HG03378 (cell line): Measurements from ENCODE around the gene P4HA2.

Source experiments
- ATAC-seq: cut with Tn5 transposase; IDR thresholded peaks from one replicate; pipeline ENCODE4 v1.9.1; 2021; ENCODE audit warnings: mild to moderate bottlenecking, moderate library complexity; ENCODE audit not compliant: unreplicated experiment

The P4HA2 gene

DNA sequence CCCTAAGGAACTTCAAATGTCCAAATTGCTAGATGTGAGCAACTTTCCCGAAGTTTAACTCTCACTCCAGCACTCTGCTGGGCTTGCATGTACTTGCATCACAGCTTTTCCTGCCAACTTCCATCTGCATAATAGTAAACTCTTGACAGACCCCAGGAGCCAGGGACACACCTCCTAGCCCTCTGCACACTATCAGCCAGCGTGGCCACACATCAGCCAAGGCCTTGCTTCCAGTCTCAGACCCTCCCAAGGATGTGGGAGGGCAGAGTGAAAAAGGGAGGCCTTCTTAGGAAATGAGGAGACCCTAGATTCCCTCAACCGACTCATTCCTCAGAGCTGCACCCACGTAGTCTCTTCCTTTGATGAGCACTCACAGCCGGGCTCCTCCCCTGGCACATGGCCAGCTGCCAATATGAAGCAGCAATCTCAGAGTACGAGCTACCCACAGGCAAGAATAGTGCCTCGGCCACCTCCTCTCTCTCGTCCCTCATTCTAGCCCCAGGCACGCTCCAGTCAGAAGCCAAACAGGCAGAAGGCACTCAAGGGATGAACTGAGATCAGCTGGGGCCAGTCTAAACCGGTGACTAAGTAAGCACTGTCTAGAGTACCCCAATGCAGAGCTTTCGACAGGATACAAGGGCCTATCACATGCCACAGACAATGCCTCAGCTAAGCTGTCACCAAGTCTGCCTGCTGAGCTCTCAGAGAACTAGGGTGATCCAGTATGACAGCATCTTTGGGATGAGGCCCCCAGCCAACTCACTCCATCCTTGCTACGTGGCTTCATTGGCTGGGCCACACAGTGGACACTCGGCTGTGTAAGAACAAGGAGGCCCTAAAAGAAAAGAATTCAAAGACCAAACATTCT lies 2.3 kb downstream of the P4HA2 start:
- no peak for ATAC-seq

DNA sequence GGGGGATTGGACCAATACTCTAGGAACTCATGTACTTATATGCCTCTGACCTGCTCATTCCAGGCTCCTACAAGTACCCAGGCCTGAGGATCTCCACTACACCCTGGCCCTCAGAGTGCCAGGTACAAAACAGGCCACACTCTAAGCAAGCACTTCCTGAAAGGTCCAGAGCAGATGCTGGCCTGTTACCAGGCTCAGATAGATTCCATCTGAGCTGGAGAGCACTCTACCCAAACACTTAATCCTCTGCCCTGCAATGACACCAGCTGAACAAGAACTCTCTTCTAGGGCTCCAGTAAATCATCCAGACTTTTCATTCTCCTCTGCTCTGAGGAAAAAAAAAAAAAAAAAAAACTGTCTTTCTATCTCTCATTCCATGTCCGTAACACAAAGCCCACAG lies 2.9 kb downstream of the P4HA2 start:
- no peak for ATAC-seq

DNA sequence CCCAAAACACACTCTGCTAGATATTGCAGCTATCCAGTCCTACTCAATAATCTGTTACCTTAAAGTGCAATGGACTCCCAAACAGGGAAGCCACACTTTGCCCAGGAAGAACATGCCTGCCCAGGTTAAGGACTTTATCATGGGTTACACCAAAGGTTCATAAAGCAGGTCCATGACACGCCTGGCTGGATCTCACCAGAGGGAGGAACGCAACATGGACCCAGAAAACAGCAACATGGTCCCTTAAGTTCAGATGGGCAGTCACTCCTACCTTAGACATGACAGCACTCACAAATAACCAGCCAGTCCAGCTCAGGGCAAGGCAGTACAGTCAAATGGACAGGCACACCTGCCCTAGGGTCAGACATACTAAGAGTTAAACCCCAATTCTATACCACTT lies 3.8 kb downstream of the P4HA2 start:
- no peak for ATAC-seq

DNA sequence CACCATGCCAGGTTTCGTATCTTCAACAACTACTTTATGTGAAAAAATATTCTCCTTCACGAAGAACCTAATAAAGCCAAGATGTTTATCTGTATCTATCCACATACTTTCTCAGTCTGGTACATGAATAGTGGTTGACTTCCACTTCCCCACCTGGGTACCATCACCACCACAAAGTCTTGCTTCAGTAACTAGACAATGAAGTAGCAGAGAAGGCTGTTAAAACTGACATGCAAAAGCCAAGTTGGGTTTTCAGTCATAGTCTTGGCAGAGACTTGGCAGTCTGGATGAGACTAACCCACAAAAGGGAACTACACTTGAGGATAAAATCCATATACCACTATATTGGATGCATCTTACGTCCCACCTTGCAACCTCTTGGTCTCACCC lies 5.0 kb downstream of the P4HA2 start:
- ATAC-seq, result peak; percentile 78

DNA sequence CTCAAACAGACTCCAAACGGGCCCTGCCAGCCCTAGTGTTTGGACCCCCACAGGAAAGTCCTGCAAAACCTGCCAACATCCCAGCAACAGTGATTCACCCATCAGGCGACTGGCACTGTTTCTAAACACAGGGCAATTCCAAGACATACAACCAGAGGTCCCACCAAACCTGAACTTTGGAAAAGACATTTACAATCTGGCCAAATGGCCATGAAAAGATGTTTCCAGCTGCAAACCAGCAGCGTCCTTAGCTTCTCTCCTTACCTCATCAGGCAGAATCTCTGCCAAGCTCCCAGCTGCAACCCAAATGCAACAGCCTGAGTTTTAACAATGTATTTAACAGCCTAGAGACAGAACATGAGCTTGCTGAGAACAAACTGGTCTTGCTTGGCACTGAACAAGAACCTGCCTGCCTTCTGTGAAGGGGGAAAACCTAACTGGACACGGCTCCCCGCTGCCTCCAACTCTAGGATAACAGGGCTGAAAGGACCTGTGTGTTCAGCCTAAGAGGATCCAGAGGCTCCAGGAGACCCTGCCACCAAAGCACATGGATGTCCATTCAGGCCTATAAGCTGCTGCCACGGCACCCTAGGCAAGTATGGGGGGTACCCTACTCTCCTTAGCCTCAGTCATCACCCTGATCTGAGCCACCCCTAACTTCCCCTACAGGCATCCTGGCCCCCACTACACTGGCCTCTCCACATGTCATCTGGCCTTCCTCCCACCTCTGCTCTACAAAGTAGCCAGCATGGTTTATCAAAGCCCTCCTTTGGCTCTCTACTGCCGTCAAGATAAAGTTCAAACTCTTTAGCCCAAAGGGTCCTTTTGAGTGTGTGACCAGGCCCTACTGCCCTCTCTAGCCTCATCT lies 5.6 kb downstream of the P4HA2 start:
- no peak for ATAC-seq

DNA sequence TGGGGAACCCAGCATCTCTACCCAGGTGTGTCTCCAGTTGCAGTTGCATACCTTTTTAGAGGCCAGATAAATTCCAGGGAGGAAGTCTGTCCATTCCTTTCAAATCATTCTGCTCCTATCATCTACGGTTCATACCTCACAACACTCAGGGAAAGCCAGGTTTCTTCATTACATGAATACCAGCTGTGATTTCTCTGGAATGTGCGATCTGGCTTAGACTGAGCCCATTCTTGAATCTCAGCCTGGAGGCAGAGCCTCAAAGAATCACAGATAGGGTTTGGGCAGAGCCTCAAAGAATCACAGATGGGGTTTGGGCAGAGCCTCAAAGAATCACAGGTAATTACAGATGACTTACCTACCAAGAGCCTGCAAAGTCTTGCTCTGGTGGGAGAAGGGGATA lies 7.2 kb downstream of the P4HA2 start:
- no peak for ATAC-seq

DNA sequence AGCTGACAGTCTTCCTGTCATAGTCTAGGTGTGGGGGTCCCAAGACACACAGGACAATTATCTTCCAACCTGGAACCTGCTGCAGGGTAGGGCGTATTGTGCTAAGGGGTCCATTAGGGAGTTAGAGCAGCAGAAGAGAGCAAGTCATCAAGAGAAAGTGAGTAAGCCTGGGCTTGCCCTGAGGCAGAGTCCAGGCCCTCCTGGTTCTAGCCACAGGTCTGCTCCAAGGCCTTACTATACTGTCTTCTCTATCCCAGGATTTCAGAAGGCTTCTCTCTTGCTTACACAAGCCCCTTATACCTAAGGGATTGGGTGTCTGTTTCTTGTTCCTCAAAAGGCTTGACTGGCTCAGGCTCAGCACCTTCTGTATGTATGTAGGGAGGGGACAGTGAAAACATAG lies 7.7 kb downstream of the P4HA2 start:
- ATAC-seq, result no peak

DNA sequence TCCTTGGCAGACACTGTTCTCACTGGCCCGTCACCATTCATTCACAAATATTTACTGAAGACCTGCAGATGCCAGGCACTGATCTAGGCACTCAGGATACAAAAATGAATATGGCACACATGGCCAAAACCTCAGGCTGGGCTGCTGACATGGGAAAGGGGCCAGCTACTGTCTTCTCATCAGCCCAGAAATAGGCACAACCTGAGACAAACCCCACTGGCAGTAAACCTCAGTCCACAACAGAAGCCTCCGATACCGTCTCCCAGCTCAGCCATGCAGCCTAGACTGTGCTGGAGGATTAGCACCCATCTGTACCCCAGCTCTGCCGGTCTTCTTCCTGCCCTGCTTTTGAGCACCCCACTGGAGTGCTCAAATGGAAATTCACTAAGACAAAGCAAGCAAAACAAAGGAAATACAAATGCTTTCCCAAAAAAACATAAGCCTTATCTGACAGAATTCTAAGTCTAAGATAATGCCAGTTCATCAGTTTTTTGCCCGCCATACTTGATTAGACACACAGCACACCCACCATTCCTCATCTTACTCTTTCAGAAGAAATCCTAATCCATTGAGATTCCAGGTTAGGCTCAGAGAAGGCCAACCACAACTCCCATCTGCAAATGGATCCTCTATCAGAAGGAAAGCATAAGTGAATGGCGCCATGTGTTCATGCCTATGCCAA lies 8.2 kb downstream of the P4HA2 start:
- no peak for ATAC-seq

DNA sequence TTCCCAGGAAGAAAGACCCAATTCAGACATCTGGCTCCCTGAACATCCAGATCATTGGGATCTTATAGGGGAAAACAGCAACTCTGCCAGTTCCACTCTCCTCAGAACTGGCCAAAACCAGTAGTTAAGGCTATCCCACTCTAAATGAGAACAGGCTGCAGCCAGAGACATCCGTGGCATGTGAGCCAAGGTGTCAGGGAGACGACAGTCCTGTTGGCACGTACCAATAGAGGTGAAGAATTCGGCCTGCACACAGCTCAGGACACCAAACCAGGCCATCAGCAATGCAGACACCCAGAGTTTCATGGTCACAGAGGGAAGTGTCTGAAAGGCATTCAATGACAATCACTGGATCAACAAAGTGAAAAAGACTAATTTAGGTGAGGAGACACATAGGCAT lies 9.3 kb downstream of the P4HA2 start:
- ATAC-seq, result no peak

DNA sequence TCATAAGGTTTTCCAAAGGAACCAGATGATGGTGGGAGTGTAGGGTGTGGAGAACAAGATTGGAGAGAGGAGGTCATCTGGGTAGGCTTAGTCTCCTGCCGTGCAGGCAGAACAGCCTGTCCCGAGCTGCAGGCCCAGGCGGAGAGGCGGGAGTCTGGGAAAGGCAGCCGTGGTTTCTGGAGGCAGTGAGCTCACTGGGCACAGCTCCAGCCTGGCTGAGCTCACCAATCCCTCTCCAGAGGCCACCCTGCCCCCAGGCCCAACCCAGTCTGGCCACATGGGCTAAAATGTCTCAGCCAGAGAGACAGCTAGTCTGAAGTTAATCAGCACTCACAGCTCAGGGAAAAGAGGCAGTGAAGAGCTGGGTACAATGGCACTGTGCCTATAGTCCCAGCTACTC lies 12.3 kb downstream of the P4HA2 start:
- no peak for ATAC-seq

DNA sequence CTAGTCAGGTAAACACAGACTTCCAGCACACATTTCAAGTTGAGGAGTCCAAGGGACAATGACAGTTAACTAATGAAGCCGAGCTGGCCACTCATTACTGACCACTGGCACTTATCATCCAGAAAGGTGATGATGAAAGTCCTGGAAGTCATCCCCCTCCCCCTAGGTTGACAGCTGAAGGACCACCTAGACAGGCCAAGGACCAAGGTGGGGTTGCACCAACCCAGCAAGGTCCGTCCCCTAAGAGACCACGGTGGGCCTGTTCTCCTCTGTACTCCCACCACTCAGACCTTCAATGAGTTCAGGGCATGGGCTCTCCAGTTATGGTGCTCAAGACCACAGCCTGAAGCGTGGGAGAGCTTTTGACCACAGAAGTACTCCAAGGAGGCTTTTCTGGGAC lies 13.2 kb downstream of the P4HA2 start:
- no peak for ATAC-seq

DNA sequence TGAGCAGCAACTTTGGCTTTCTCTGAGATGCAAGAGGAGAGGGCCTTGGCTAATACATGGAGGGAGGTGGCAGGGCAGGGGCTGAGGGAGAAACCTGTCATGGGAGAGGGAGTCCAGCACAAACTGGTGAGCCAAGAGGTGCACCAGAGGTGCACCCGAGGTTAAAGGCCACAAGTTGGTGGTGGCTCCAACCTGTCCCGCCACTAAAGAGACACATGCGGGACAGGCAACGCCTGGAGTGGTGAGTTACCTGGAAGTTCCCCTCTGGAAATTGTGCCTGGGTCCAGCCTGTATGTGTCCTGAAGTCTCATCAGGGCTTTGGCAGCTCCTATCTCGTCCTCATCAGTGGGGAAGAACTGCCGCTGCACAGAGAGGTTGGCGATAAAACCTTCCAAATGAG lies 14.0 kb downstream of the P4HA2 start:
- no peak for ATAC-seq

DNA sequence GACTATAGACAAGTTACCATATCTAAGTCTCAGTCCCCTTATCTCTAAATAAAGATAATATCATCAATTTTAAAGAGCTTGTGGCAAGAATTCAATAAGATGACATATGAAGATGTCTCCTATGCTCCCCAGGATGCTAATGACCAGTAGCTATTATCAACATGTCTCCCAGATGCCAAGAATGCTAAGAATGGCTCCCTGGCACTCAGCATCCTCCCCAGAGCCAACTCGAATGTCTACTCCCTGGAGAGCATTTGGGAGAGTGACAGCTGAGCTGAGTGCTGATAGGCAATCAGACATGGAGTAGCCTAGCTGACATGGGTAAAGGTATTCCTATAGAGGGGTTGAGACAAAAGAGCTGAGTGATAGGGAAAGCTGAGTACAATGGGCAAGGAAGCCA lies 15.9 kb downstream of the P4HA2 start:
- no peak for ATAC-seq

DNA sequence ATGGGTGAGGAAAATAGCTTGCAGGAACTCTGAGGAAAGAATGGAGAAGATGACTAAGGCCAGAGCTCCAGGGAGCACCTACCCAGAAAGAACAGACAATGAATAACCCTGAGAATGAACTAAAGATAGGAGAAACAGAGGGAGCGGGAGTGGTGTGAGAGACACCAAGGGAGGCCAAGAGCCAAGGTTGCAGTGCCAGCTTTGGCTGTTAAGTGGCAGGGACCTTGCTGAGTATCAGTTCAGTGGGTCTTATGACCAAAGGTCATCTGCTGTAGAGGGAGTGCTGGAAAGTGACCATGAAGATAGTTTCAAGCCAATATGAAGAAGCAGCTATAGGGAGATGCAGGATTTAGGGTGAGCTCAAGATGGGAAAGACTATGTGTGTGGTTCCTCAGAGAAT lies 16.7 kb downstream of the P4HA2 start:
- ATAC-seq, result no peak

DNA sequence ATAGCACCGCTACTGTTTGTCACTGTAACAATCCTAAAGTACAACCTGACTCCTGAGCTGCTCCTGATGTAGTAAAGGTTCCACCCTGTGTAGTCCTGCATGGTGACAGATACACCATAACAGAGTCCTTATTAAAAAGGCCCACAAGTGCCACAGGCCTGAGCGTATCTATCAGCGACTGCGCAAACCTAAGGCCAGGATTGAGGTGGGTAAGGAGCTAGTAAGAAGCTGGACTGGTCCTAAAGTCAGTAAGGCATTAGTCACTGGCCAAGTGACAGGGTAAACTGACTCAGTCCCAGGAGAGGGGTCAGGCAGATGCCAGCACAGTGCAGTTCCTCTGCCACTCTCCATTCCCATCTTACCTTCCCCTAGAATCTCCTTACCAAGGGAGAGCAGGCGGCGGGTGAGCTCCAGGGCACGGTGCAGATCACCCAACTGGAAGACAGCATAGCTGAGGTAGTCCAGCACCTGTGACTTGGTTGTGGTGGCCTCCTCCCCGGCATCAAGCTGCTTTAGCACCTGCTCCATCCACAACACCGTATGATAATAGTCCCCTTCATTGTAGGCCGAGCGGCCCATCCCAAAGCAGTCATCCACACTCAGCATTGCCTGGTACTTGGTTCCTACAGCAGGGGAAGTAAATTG lies 17.6 kb downstream of the P4HA2 start:
- ATAC-seq, result no peak

DNA sequence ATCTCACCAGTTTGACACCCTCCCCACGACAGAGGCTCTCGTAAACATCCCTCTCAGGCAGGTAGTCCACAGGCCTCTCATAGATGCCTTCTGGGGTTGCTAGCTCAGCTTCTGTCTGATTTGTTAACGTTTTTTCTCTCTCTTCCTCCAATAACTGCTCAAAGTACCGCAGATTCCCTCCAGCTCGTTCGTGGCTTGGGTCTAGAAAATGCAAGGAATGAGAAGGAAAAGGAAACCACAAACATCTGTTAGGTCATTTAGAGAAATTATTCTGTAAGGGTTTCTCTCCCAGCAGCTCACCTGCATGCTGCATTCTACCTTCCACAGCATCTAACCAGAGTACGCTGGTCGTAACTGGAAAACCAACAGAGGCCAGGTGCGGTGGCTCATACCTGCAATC lies 18.5 kb downstream of the P4HA2 start:
- no peak for ATAC-seq

DNA sequence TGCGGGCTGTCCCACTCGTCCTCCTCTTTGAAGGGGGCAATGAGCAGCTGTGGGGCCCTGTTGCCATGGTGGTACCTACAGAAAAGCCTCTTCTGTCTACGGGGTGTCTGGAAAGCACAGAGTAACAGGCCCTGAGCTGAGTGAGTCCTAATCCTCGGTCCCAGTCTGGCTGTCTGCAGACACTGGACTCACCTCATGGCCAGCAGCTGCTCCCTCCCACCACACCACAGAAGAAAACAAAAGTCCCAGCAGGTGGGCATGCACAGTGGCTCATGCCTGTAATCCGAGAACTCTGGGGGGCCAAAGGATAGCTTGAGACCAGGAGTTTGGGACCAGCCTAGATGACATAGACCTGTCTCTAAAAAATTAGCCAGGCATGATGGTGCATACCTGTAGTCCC lies 19.9 kb downstream of the P4HA2 start:
- ATAC-seq, result no peak

DNA sequence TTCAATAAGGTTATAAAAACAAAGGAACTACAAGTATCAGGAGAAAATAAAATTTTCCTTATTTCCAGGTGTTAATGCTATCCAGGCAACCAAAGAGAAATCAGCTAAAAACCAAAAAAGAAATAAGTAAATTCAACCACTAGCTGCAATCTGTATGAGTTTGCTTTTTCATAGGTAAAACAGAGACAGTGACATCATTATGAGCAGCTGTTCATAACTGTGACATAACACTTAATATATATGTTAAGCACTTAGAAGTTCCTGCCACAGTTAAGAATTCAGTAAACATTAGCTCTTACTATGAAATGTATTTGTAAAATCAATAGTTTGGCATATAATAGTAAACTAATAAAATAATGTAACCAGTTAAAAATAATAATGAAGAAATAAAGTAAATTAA lies 20.9 kb downstream of the P4HA2 start:
- ATAC-seq, result no peak

DNA sequence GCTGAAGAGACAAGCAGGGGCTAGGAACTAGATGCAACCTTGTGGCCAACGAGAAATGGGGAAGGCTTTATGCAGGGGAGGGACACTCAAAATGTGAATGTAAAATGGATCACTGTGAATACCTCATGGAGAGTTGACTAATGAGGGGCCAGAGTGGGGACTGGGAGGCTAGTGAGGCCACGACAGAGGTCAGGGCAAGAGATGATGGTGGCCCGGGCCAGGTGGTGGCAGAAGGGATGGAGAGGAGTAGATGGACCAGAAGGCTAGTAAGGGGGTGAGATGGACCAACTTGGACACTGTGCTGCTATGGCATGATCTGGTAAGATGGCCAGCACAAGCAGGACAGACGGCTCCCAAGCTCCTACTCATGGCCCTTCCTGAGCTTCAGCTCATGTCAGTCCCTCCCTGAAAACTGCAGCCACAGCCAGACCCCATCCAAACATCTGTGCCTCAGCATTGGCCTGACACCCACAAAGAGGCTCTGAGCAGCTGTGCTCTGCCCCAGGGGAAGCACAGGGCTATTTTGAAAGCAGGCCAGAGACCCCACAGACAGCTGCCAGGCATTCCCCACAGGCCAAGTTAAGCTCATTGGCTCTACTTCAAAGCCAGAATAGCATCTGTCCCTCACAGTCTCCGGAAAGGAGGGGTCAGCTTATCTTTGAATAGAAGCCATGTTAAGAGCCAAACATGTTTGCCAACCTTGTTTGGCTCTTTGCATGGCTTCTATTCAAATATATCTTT lies 22.1 kb downstream of the P4HA2 start:
- ATAC-seq, result peak; percentile 46

DNA sequence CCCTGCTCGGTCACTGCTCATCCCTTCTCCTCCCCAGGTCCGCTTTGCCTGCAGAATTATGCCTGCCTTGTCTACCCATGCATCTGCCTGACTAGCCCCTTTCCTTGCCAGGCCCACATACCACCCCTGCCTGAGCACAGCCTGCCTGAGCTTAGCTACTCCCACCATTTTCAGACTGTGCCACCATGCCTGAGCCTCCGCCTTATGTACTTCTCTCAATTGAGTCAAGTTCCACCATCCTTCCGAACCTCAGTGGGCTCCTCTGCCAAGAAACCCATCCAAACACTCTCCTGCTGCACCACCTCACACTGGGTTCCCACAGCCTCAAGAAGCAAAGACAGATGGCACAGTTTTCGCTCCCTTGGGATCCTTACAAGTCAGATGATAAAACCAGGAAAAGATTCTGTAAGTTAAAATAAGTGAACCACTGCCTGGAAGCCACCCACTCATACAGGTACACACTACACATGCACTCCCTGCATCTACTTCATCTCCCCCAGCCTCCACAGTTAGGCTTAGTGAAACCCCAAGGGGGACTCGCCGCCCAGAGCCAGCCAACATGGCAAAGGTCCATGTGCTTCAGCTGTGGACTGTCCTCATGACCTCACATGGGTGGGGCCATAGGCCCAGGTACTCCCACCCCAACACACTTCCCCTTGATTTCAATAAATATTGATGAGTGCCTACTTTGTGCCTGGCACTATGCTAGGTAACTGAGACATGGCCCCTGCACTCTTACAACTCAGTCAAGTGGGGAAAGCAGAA lies 23.1 kb downstream of the P4HA2 start:
- ATAC-seq, result no peak
